ENCODE results near the gene TMEM186. TPM values are rescaled to one million over a fixed set of nuclear protein-coding genes. Genes with fewer than 3 reads are reported as not detected.

The TMEM186 gene
- polyA plus RNA-seq, 3 donors, result 3.8 to 4.5 (median 4.4) TPM

DNA sequence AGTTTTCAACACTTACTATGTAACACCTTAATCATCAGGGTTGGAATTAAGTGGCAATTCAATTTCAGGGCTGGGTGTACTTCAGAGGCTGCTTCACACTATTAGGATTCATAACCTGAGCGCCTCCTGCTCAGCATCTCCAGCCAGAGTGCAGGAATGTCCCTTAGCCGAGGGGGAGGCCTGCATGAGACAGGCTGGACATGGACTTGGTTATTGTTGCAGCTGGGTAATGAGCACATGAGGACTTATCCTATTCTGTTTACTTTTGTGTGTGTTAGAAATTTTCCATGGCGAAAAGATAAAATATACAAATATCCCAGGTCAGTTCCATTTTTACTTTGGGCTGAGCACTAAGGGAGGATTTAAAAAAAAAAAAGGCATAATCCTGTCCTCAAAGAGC lies 10.6 kb upstream of the TMEM186 start:
- Mint-ChIP-seq H3K27ac (no peak overlapping the region), H3K9me3 (no peaks in the 10 kb centered on the region), H3K4me1 (no peaks in the 10 kb centered on the region), H3K36me3 (peaks cover 86 to 99% of the 10 kb centered on the region in 2 donors), H3K27me3 (ENCODE audit: low read depth in 3 of 3) (peaks cover 0 to 1% (median 1%) of the 10 kb centered on the region in 3 donors), H3K4me3 (no peak overlapping the region)
- WGBS (ENCODE audit: insufficient coverage), result 100% methylated on average over 1 of the region's 3 CpGs
- Histone ChIP-seq H3K27me3 (ENCODE audit: control insufficient read depth in 2 of 2, insufficient read depth in 2 of 2, low read length in 2 of 2) (no peaks in the 10 kb centered on the region), H3K9me3 (replicated peaks in 1 of 2; ENCODE audit: control insufficient read depth in 1 of 2, insufficient read depth in 1 of 2, low read length in 2 of 2) (no peaks in the 10 kb centered on the region), H3K79me2 (ENCODE audit: insufficient read depth, low read length) (peaks cover 15% of the 10 kb centered on the region), H2AFZ (ENCODE audit: insufficient read depth, low read depth, low read length, poor library complexity, severe bottlenecking) (no peak overlapping the region), H4K20me1 (ENCODE audit: insufficient read depth, low read length) (peaks cover 7% of the 10 kb centered on the region), H3K36me3 (replicated peaks in 1 of 2; ENCODE audit: control insufficient read depth in 1 of 2, insufficient read depth in 2 of 2, low read length in 2 of 2) (peaks cover 92 to 95% of the 10 kb centered on the region in 2 donors), H3K4me1 (ENCODE audit: control insufficient read depth in 1 of 2, insufficient read depth in 2 of 2, low read length in 2 of 2) (no peaks in the 10 kb centered on the region), H3K4me2 (replicated peaks; ENCODE audit: extremely low read depth, low read length, poor library complexity, severe bottlenecking) (no peak overlapping the region), H3K9ac (ENCODE audit: insufficient read depth, low read length, poor library complexity, severe bottlenecking) (no peak overlapping the region), H3K27ac (ENCODE audit: low read depth in 1 of 2, low read length in 2 of 2) (no peak overlapping the region), H3K4me3 (replicated peaks in 1 of 3; ENCODE audit: low read depth in 2 of 3, low read length in 3 of 3) (no peak overlapping the region)
- DNase-seq, result no peak
- intact Hi-C loops (cut with micrococcal nuclease), result no loop called here
- TF ChIP-seq, protein P1, sequence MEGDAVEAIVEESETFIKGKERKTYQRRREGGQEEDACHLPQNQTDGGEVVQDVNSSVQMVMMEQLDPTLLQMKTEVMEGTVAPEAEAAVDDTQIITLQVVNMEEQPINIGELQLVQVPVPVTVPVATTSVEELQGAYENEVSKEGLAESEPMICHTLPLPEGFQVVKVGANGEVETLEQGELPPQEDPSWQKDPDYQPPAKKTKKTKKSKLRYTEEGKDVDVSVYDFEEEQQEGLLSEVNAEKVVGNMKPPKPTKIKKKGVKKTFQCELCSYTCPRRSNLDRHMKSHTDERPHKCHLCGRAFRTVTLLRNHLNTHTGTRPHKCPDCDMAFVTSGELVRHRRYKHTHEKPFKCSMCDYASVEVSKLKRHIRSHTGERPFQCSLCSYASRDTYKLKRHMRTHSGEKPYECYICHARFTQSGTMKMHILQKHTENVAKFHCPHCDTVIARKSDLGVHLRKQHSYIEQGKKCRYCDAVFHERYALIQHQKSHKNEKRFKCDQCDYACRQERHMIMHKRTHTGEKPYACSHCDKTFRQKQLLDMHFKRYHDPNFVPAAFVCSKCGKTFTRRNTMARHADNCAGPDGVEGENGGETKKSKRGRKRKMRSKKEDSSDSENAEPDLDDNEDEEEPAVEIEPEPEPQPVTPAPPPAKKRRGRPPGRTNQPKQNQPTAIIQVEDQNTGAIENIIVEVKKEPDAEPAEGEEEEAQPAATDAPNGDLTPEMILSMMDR (IDR thresholded peaks at IDR 0.05), result no peak

DNA sequence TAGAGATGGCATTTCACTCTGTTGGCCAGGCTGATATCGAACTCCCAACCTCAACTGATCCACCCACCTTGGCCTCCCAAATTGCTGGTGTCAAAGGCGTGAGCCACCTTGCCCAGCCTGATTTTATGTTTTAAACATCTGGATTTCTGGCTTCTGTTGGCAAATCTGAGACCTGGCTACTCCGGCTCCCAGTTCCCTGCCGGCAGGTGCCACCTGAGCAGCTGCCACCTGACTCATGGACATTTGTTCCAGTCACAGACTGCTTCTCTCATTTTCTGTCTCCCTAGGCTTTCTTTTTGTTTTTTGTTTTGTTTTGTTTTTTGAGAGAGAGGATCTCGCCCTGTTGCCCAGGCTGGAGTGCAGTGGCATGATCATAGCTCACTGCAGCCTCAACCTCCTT lies 9.8 kb upstream of the TMEM186 start:
- Mint-ChIP-seq H3K36me3 (peaks cover 86 to 99% of the 10 kb centered on the region in 2 donors), H3K4me3 (no peak overlapping the region), H3K4me1 (no peaks in the 10 kb centered on the region), H3K27ac (peak overlapping the region in 2 of 7 donors; percentile 22 to 61), H3K27me3 (ENCODE audit: low read depth in 3 of 3) (peaks cover 0 to 1% (median 1%) of the 10 kb centered on the region in 3 donors), H3K9me3 (no peaks in the 10 kb centered on the region)
- Histone ChIP-seq H3K9ac (ENCODE audit: insufficient read depth, low read length, poor library complexity, severe bottlenecking) (no peak overlapping the region), H3K27me3 (ENCODE audit: control insufficient read depth in 2 of 2, insufficient read depth in 2 of 2, low read length in 2 of 2) (no peaks in the 10 kb centered on the region), H3K79me2 (ENCODE audit: insufficient read depth, low read length) (peaks cover 17% of the 10 kb centered on the region), H3K4me2 (replicated peaks; ENCODE audit: extremely low read depth, low read length, poor library complexity, severe bottlenecking) (no peak overlapping the region), H3K36me3 (replicated peaks in 1 of 2; ENCODE audit: control insufficient read depth in 1 of 2, insufficient read depth in 2 of 2, low read length in 2 of 2) (peaks cover 89 to 95% of the 10 kb centered on the region in 2 donors), H2AFZ (ENCODE audit: insufficient read depth, low read depth, low read length, poor library complexity, severe bottlenecking) (no peak overlapping the region), H3K9me3 (replicated peaks in 1 of 2; ENCODE audit: control insufficient read depth in 1 of 2, insufficient read depth in 1 of 2, low read length in 2 of 2) (no peaks in the 10 kb centered on the region), H3K27ac (ENCODE audit: low read depth in 1 of 2, low read length in 2 of 2) (no peak overlapping the region), H3K4me1 (ENCODE audit: control insufficient read depth in 1 of 2, insufficient read depth in 2 of 2, low read length in 2 of 2) (no peaks in the 10 kb centered on the region), H3K4me3 (replicated peaks in 1 of 3; ENCODE audit: low read depth in 2 of 3, low read length in 3 of 3) (no peak overlapping the region), H4K20me1 (ENCODE audit: insufficient read depth, low read length) (peaks cover 8% of the 10 kb centered on the region)
- 100% methylated on average over 3 of the region's 5 CpGs for WGBS (ENCODE audit: insufficient coverage)
- DNase-seq, result no peak
- intact Hi-C loops (cut with micrococcal nuclease), result no loop called here
- TF ChIP-seq, protein P1 (IDR thresholded peaks at IDR 0.05), result no peak
